ENCODE measurements around the gene MAP4K2.

DNA sequence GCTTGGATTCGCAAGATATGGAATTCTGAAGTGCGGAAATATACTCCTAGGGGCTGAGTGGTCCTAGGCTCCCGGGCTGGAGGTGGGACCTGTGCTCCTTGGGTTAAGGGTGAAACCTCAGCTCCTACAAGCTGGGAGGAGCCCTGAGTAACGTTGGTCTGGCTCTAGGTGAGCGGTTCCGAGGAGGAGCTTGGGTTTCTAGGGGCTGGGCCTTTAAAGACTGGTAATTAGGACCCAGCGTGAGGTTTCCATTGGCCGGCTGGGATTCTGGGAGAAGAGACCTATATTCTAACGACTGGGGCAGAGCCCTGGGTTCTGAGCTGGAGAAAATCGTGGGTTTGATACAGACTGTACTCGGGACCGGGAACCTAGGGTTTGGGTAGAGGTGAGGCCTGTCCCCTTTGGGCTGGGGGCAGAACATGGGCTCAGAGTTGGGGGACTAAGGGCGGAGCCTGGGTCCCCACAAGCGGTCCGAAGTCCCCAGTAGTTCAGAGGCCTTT, 882 bp upstream of the MAP4K2 start:
- TF ChIP-seq, protein P1, sequence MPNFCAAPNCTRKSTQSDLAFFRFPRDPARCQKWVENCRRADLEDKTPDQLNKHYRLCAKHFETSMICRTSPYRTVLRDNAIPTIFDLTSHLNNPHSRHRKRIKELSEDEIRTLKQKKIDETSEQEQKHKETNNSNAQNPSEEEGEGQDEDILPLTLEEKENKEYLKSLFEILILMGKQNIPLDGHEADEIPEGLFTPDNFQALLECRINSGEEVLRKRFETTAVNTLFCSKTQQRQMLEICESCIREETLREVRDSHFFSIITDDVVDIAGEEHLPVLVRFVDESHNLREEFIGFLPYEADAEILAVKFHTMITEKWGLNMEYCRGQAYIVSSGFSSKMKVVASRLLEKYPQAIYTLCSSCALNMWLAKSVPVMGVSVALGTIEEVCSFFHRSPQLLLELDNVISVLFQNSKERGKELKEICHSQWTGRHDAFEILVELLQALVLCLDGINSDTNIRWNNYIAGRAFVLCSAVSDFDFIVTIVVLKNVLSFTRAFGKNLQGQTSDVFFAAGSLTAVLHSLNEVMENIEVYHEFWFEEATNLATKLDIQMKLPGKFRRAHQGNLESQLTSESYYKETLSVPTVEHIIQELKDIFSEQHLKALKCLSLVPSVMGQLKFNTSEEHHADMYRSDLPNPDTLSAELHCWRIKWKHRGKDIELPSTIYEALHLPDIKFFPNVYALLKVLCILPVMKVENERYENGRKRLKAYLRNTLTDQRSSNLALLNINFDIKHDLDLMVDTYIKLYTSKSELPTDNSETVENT (CRISPR knock-in tag; IDR thresholded peaks at IDR 0.05) = no peak
- no peak for TF ChIP-seq CBX3 (IDR thresholded peaks at IDR 0.05; ENCODE audit: borderline replicate concordance in 1 of 2, low read length in 2 of 2)
- no peak for TF ChIP-seq ZNF12 (CRISPR knock-in tag; IDR thresholded peaks at IDR 0.05)
- no peak for TF ChIP-seq ELF1 (tag; IDR thresholded peaks at IDR 0.05)
- TF ChIP-seq ZBED1 (IDR thresholded peaks at IDR 0.05) = no peak
- TF ChIP-seq KAT7 (CRISPR knock-in tag; IDR thresholded peaks at IDR 0.05; ENCODE audit: borderline replicate concordance) = no peak
- no peak for TF ChIP-seq POLR2A (conservative IDR thresholded peaks at IDR 0.05)
- TF ChIP-seq, protein P2, sequence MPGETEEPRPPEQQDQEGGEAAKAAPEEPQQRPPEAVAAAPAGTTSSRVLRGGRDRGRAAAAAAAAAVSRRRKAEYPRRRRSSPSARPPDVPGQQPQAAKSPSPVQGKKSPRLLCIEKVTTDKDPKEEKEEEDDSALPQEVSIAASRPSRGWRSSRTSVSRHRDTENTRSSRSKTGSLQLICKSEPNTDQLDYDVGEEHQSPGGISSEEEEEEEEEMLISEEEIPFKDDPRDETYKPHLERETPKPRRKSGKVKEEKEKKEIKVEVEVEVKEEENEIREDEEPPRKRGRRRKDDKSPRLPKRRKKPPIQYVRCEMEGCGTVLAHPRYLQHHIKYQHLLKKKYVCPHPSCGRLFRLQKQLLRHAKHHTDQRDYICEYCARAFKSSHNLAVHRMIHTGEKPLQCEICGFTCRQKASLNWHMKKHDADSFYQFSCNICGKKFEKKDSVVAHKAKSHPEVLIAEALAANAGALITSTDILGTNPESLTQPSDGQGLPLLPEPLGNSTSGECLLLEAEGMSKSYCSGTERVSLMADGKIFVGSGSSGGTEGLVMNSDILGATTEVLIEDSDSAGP (CRISPR knock-in tag; IDR thresholded peaks at IDR 0.05) = no peak
- TF ChIP-seq, protein P3, sequence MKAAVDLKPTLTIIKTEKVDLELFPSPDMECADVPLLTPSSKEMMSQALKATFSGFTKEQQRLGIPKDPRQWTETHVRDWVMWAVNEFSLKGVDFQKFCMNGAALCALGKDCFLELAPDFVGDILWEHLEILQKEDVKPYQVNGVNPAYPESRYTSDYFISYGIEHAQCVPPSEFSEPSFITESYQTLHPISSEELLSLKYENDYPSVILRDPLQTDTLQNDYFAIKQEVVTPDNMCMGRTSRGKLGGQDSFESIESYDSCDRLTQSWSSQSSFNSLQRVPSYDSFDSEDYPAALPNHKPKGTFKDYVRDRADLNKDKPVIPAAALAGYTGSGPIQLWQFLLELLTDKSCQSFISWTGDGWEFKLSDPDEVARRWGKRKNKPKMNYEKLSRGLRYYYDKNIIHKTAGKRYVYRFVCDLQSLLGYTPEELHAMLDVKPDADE (conservative IDR thresholded peaks at IDR 0.05; ENCODE audit: control insufficient read depth, low read depth, low read length) = no peak
- TF ChIP-seq, protein P4, sequence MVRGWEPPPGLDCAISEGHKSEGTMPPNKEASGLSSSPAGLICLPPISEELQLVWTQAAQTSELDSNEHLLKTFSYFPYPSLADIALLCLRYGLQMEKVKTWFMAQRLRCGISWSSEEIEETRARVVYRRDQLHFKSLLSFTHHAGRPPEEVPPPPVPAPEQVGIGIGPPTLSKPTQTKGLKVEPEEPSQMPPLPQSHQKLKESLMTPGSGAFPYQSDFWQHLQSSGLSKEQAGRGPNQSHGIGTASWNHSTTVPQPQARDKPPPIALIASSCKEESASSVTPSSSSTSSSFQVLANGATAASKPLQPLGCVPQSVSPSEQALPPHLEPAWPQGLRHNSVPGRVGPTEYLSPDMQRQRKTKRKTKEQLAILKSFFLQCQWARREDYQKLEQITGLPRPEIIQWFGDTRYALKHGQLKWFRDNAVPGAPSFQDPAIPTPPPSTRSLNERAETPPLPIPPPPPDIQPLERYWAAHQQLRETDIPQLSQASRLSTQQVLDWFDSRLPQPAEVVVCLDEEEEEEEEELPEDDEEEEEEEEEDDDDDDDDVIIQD (CRISPR knock-in tag; IDR thresholded peaks at IDR 0.05) = no peak
- no peak for TF ChIP-seq MCM3 (IDR thresholded peaks at IDR 0.05)

Data from K562 (cell line).